IMR-90 (cell line): ENCODE data around the gene SLC6A3. TPM values are rescaled to one million over a fixed set of nuclear protein-coding genes. Genes with fewer than 3 reads are reported as not detected.

Experiments used
- ATAC-seq: fragments of 200-7000 bp; cut with Tn5 transposase; 2 replicates; pipeline ENCODE4 v1.9.1; 2020; ENCODE audit warnings: low read depth, mild to moderate bottlenecking, moderate library complexity
- BruUV-seq: library from RNA; stranded (reverse); fragments of 400-500 nt; replicated peaks from 2 replicates; lab custom pipeline; 2021; lab: Mats Ljungman, UMichigan
- CTCF ChIA-PET: fragments of 300-600 bp; formaldehyde crosslinking; extraction: SDS; loops from one replicate; lab custom pipeline; 2021; ENCODE audit warnings: antibody characterized with exemption; lab: Yijun Ruan, JAX
- POLR2A ChIA-PET: fragments of 300-600 bp; sonication (Branson Sonifier 250); formaldehyde crosslinking; loops from one replicate; lab custom pipeline; 2022; ENCODE audit warnings: antibody characterized with exemption; ENCODE audit not compliant: unreplicated experiment; lab: Charles Lee
- DNase-seq: peaks from one replicate; pipeline ENCODE4 v3.0.0; 2013
- H2AFZ ChIP-seq: replicated peaks from 2 replicates; pipeline ENCODE3; 2013; ENCODE audit warnings: low read length, mild to moderate bottlenecking; ENCODE audit not compliant: poor library complexity
- H2AK5ac ChIP-seq: 2 replicates; pipeline ENCODE4 v1.6.1; 2013; ENCODE audit warnings: low read depth, low read length, inconsistent platforms
- H2AK9ac ChIP-seq: replicated peaks from 2 replicates; pipeline ENCODE3; 2013; ENCODE audit warnings: mild to moderate bottlenecking, low read depth, low read length, moderate library complexity; ENCODE audit not compliant: poor library complexity
- H2BK120ac ChIP-seq: 2 replicates; pipeline ENCODE4 v1.6.1; 2013; ENCODE audit warnings: low read depth, low read length, inconsistent platforms
- H2BK15ac ChIP-seq: 3 replicates; pipeline ENCODE4 v1.6.1; 2013; ENCODE audit warnings: low read depth, low read length, inconsistent platforms
- H2BK20ac ChIP-seq: 2 replicates; pipeline ENCODE4 v1.6.1; 2013; ENCODE audit warnings: low read depth, mild to moderate bottlenecking, inconsistent platforms, low read length, moderate library complexity
- H2BK5ac ChIP-seq: 2 replicates; pipeline ENCODE4 v1.6.1; 2013; ENCODE audit warnings: mild to moderate bottlenecking, low read depth, low read length, inconsistent platforms; ENCODE audit not compliant: poor library complexity, severe bottlenecking
- H3K14ac ChIP-seq: replicated peaks from 2 replicates; pipeline ENCODE4 v1.6.1; 2013; ENCODE audit warnings: low read depth, low read length, inconsistent platforms
- H3K18ac ChIP-seq: 2 replicates; pipeline ENCODE4 v1.6.1; 2013; ENCODE audit warnings: low read depth, low read length, control low read depth
- H3K23ac ChIP-seq: 2 replicates; pipeline ENCODE4 v1.6.1; 2013; ENCODE audit warnings: low read depth, low read length, inconsistent platforms
- H3K27ac ChIP-seq: 2 replicates; pipeline ENCODE4 v1.5.1; 2013; ENCODE audit warnings: mild to moderate bottlenecking, control low read depth, low read length; ENCODE audit not compliant: insufficient read depth
- H3K27me3 ChIP-seq: 2 replicates; pipeline ENCODE4 v1.6.1; 2013; ENCODE audit warnings: low read length; ENCODE audit not compliant: control insufficient read depth, insufficient read depth
- H3K36me3 ChIP-seq: 2 replicates; pipeline ENCODE4 v1.6.1; 2013; ENCODE audit warnings: low read length, mixed read lengths; ENCODE audit not compliant: control insufficient read depth, insufficient read depth
- H3K4ac ChIP-seq: 2 replicates; pipeline ENCODE4 v1.6.1; 2013; ENCODE audit warnings: low read depth, low read length, inconsistent platforms
- H3K4me1 ChIP-seq: 2 replicates; pipeline ENCODE4 v1.6.1; 2013; ENCODE audit warnings: low read length, mixed read lengths; ENCODE audit not compliant: control insufficient read depth, insufficient read depth
- H3K4me2 ChIP-seq: 2 replicates; pipeline ENCODE4 v1.6.1; 2013; ENCODE audit warnings: low read depth, mild to moderate bottlenecking, control low read depth, low read length, moderate library complexity
- H3K4me3 ChIP-seq: 2 replicates; pipeline ENCODE4 v1.5.1; 2013; ENCODE audit warnings: low read depth, mild to moderate bottlenecking, control low read depth, low read length, moderate library complexity; ENCODE audit not compliant: insufficient read depth
- H3K56ac ChIP-seq: 2 replicates; pipeline ENCODE4 v1.6.1; 2013; ENCODE audit warnings: low read length, inconsistent platforms; ENCODE audit not compliant: insufficient read depth; ENCODE audit errors: extremely low read depth
- H3K79me1 ChIP-seq, 2 experiments: 2 replicates each; pipeline ENCODE4 v1.6.1; 2013; ENCODE audit warnings: low read length in 2 of 2, inconsistent platforms in 1 of 2, low read depth in 1 of 2
- H3K9ac ChIP-seq: 2 replicates; pipeline ENCODE4 v1.6.1; 2013; ENCODE audit warnings: low read depth, low read length, control low read depth
- H3K9me1 ChIP-seq: 2 replicates; pipeline ENCODE4 v1.6.1; 2013; ENCODE audit warnings: low read length, inconsistent platforms; ENCODE audit not compliant: insufficient read depth
- H3K9me3 ChIP-seq: 2 replicates; pipeline ENCODE4 v1.6.1; 2013; ENCODE audit warnings: low read length; ENCODE audit not compliant: control insufficient read depth, insufficient read depth
- H4K20me1 ChIP-seq: 2 replicates; pipeline ENCODE4 v1.6.1; 2013; ENCODE audit warnings: low read length, inconsistent platforms; ENCODE audit not compliant: insufficient read depth
- H4K5ac ChIP-seq: 2 replicates; pipeline ENCODE4 v1.6.1; 2013; ENCODE audit warnings: mild to moderate bottlenecking, low read depth, low read length, control low read depth
- H4K8ac ChIP-seq, 2 experiments: 2 replicates each; pipeline ENCODE4 v1.6.1; 2013; ENCODE audit warnings: low read depth in 2 of 2, low read length in 2 of 2, control low read depth in 1 of 2, inconsistent platforms in 1 of 2
- H4K91ac ChIP-seq: 2 replicates; pipeline ENCODE4 v1.6.1; 2013; ENCODE audit warnings: low read depth, low read length, inconsistent platforms; ENCODE audit not compliant: insufficient read depth
- MAZ ChIP-seq: IDR thresholded peaks from 2 replicates; pipeline ENCODE4 v1.6.1; 2012; ENCODE audit warnings: low read depth, mild to moderate bottlenecking, low read length, improper control_type of control experiment, moderate library complexity, borderline replicate concordance
- POLR2A ChIP-seq: IDR thresholded peaks from 2 replicates; pipeline ENCODE4 v1.6.1; 2012; ENCODE audit warnings: mild to moderate bottlenecking, low read depth, low read length
- RAD21 ChIP-seq: IDR thresholded peaks from 2 replicates; pipeline ENCODE4 v1.6.1; 2012; ENCODE audit warnings: low read length, improper control_type of control experiment
- WGBS, 2 experiments: methylation state at CpG; one replicate each; pipeline versions ENCODE4 v1.1.5 to v1.1.7; 2013; ENCODE audit warnings: missing lambda C conversion rate in 2 of 2; ENCODE audit not compliant: insufficient read length in 1 of 2; ENCODE audit errors: extremely low coverage in 2 of 2; 5-methylcytosine and 5-hydroxymethylcytosine counted together
- dilution Hi-C: fragments of 300-500 bp; cut with HindIII; formaldehyde crosslinking; loops from one replicate; pipeline ENCODE4 v1.14.3; 2018; ENCODE audit warnings: low sequenced_read_pairs; ENCODE audit not compliant: unreplicated experiment
- in situ Hi-C: fragments of 300-500 bp; cut with MboI; formaldehyde crosslinking; loops from 3 replicates; pipeline ENCODE4 v1.14.3; 2019; ENCODE audit warnings: low sequenced_read_pairs, inconsistent platforms, mixed read lengths
- intact Hi-C: fragments of 100-400 bp; cut with micrococcal nuclease; formaldehyde crosslinking; loops from 2 replicates; pipeline ENCODE4 v1.10.0; 2022
- polyA plus RNA-seq, 3 experiments: library from polyadenylated mRNA; depleted of rRNA; stranded (reverse); fragments of >200 nt; gene quantifications; 2 replicates each; pipeline ENCODE4 v1.2.3, GENCODE V29; 2012; ENCODE audit warnings: low replicate concordance in 1 of 3
- total RNA-seq: library from RNA; depleted of rRNA; stranded (reverse); fragments of >200 nt; gene quantifications from 2 replicates; pipeline ENCODE4 v1.2.3, GENCODE V29; 2012

SLC6A3 gene
- total and polyA plus RNA-seq, 2 of the 4 experiments (the other 2 are of a cell fraction), result not detected

DNA sequence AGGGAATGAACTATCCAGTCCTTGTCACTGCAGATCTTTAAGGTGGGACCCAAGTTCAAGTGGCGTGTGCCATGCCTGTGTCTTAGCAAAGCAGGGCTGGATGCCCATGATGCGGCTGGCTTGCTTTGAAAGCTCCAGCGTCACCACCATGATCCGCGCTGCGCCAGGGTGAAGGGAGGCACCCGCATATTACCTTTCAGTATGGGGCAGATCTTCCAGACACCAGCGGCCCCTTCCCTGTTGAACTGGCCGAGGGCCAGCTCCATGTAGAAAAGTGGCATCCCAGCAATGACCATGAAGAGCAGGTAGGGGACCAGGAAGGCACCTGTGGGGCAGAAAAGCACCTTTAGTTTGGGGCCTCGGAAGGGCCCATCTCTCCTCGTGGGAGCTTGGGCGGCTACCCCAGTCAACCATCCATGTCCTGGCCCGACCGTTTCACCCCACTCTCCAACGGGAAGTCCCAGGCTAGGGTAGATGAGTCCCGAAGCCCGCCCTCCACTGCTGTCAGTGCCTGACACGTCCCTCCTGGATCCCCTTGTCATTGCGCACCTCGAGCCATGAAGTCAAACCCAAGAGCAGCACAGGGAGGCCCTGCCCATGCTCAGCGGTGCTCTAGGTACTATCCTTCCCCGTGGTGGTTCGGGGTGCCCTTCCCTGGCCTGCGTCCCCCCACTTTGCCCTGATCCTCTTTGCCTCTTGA lies 3.9 kb downstream of the SLC6A3 start:
- H3K4ac ChIP-seq, result no peak overlapping the region
- no peak overlapping the region for H4K91ac ChIP-seq
- no peak for ATAC-seq
- H3K56ac ChIP-seq, result no peak overlapping the region
- intact Hi-C loops (no loop called here), dilution Hi-C loops (no loop called here), in situ Hi-C loops (no loop called here)
- 78% methylated on average over 16 of the region's 24 CpGs; no CpG with 5 or more reads in 1 of the 2 experiments for WGBS, 2 experiments
- no peaks in the 10 kb centered on the region for H3K9me1 ChIP-seq
- no peak overlapping the region for H2AK5ac ChIP-seq
- H4K20me1 ChIP-seq, result no peaks in the 10 kb centered on the region
- no peak overlapping the region for H2AK9ac ChIP-seq
- H3K27ac ChIP-seq, result no peak overlapping the region
- no peaks in the 10 kb centered on the region; the same call in 1 of the 2 replicates for H3K4me1 ChIP-seq
- H4K5ac ChIP-seq, result no peak overlapping the region
- no peak overlapping the region for H4K8ac ChIP-seq
- no TSS peak for BruUV-seq
- no peak overlapping the region for H3K14ac ChIP-seq
- H2BK120ac ChIP-seq, result no peak overlapping the region
- no peak overlapping the region for H2BK20ac ChIP-seq
- H3K27me3 ChIP-seq, result peaks cover 44% of the 10 kb centered on the region
- H3K23ac ChIP-seq, result no peak overlapping the region
- no peak overlapping the region for H2BK5ac ChIP-seq
- H3K36me3 ChIP-seq, result no peaks in the 10 kb centered on the region
- H3K4me3 ChIP-seq, result no peak overlapping the region
- H3K9ac ChIP-seq, result no peak overlapping the region
- H3K79me1 ChIP-seq, result no peaks in the 10 kb centered on the region
- no peak overlapping the region for H3K4me2 ChIP-seq
- H3K9me3 ChIP-seq, result peaks cover 5% of the 10 kb centered on the region; the same call in 1 of the 2 replicates
- POLR2A ChIA-PET, result no interaction called here
- TF ChIP-seq RAD21 (no peak), MAZ (no peak), POLR2A (no peak)
- H3K18ac ChIP-seq, result no peak overlapping the region
- DNase-seq, result no peak
- CTCF ChIA-PET, result no interaction called here
- no peak overlapping the region for H2AFZ ChIP-seq
- H2BK15ac ChIP-seq, result no peak overlapping the region
